GM19239 (cell line): ENCODE results near the gene RNASE4.
"Not testable (repeated sequence)": the region's sequence is repeated elsewhere in the genome, so short reads cannot be mapped to it uniquely, and the experiment has no call there.

Source experiments
- DNase-seq: peaks from one replicate; pipeline ENCODE4 v3.0.0; 2011; ENCODE audit warnings: low spot score; ENCODE audit not compliant: insufficient read length
- FAIRE-seq: peaks from 2 replicates; lab custom pipeline; 2011; peaks lifted over from hg19 to GRCh38; lab: Jason Lieb, UNC

Gene RNASE4

DNA sequence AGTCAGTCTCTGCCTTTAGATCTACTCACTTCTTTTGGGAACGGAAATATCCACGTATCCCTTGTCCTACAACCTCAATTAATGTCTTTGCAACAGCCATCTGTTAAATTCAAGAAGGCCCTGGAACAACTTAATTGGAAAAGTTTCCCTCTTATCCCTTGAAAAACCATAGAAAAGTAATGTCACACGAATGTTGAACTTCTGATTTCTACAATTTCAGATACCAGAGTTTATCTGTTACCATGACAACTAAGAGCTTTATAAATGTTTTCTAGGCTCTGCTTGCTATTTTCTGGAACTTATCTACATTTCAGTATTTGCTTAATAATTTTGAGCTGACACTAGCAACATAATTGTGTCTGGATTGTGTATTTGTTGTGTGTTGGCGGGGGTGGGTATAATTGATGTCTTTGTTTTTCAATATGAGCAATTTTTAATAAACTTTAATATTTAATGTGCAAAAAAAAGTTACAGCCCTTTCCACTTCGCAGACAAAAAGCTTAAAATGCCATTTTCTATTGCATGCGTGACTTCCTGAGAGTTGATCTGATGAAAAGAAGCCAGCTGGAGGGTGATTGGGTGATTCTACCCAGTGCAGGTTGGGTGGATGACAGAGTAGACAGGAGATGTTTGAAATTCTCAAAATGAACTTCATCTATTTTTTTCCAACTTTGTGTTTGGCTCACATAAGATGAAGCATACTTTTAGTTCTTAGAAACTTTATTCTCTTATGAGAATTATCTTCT, 49.5 kb downstream of the RNASE4 start:
- FAIRE-seq (no peak), DNase-seq (no peak)

GRCh38 chr14:20734430-20734806, 50.1 kb downstream of the RNASE4 start:
- no peak for FAIRE-seq
- DNase-seq: no peak

DNA sequence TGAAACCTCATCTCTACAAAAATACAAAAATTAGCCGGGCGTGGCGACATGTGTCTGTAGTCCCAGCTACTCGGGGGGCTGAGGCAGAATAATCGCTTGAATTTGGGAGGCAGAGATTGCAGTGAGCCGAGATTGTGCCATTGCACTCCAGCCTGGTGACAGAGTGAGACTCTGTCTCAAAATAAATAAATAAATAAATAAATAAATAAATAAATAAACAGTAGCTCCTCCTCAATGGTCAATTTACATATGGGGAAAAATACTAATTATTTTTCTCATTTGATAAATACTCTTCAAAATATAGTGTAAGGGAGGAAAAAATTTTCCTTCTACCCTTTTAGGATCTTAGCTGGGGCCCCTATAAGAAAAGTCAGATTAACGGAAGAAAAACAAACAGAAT, 53.9 kb downstream of the RNASE4 start:
- FAIRE-seq, DNase-seq: not testable (repeated sequence)

DNA sequence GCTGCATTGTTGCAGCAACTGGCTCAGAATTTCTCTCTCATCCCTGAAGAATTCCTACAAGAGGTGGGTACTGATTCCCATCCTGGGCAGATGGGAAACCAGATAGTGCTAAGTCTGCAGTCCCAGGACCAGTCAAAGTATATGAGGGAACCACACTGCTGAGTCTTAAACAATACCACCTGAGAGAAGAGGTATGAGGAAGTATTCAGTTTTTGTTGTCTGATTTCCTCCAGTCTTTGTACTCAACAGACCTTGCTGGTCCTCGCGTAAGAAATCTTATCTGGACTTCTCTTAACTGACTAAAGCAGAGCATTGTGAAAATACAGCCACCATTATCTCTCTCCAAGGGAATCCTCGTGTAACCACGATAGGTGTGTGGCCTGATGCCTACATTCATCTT, 57.8 kb downstream of the RNASE4 start:
- no peak for FAIRE-seq

GRCh38 chr14:20743556-20743955, 59.2 kb downstream of the RNASE4 start:
- DNase-seq (no peak), FAIRE-seq (no peak)

More for the DNA sequence above, 57.8 kb downstream of the RNASE4 start:
- DNase-seq: no peak

DNA sequence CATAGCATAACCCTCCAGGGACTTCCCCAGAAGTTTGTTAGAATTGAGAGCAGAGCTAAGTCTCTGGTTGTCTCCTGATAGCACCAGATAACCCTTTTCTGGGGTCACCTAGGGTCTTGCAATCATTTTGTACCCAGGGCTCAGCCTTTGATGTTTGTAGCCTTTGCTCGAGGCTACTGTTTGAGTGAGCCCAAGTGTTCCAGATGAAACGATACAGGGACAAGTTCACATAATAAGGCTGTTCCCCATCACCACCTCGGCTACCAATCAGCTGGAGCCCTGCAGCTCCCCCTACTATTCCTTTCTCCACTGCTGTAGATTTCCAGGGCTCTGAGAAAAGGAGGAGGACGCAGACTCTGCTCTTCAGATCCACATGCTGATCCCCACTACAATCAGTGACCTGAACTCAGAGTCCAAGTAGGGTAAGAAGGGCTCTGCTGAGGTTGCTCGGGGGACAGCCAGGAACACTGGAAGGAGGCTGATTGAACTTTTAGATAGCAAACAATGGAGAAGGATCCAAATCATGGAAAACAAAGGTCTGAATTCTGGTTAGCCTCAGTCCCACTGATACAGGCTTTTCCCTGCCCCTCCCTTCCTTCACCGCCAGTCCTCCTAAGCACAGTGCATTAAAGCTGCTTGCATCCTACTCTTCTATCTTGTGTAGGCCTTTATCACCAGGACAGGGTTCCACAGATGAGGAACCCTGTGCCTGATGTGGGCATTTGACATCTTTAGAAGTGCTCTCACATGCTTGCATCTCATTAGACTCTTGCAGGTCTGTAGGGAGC, 61.4 kb downstream of the RNASE4 start, which contains the start of gene EDDM3A:
TSS of gene EDDM3A (plus strand) at position 317 of the 788 bp plus-strand sequence. CDS start 1,694 bp downstream, outside the sequence.
- FAIRE-seq (no peak), DNase-seq (no peak)

- FAIRE-seq: no peak
- DNase-seq: no peak
Observed at GRCh38 chr14:20746566-20746965, 62.2 kb downstream of the RNASE4 start.

DNA sequence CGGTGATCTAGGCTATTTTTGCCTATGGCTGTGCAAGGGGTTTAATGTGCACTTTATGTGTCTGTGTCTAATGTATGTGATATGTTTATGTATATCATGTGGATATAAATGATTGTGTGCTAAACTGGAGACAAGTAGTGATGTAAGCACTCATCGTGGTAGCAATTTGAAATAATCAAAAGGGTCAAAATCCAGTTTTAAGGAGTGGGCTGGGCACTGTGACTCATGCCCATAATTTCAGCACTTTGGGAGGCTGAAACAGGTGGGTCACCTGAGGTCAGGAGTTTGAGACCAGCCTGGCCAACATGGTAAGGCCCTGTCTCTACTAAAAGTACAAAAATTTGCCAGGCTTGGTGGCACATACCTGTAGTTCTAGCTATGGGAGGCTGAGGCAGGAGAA, 64.1 kb downstream of the RNASE4 start:
- no peak for FAIRE-seq
- no peak for DNase-seq

DNA sequence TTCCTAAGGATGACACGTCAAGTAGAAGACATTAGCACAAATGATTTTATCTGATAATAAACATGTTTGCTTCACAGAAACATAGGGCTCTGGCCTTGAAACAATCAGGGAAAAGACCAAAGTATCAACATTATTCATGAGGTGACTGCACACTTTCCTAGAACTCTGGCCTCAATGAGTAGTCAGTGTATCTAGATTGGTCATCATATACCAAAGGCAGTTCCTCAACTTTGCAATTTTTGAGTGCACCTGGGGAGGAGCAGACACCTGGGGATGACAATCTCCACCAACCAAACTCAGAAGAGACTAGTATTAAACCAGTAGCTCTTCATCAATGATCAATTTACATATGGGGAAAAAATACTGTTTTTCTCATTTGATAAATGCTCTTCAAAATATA, 65.8 kb downstream of the RNASE4 start:
- no peak for FAIRE-seq
- DNase-seq: no peak
